SK-N-SH (cell line): ENCODE results near the gene ARHGAP10. TPM values are rescaled to one million over a fixed set of nuclear protein-coding genes. Genes with fewer than 3 reads are reported as not detected.

ENCODE experiments used
- CTCF ChIA-PET: fragments of 300-600, 350-600 bp; formaldehyde crosslinking; extraction: SDS; loops from one replicate; lab custom pipeline; 2021; lab: Yijun Ruan, JAX
- POLR2A ChIA-PET: fragments of 350-600 bp; sonication (Branson Sonifier 250); formaldehyde crosslinking; extraction: SDS; loops from one replicate; lab custom pipeline; 2020; ENCODE audit warnings: antibody characterized with exemption, inconsistent platforms; lab: Yijun Ruan, JAX
- DNase-seq: peaks from one replicate; pipeline ENCODE4 v3.0.0; 2012
- H2AFZ ChIP-seq: fragments of 200-600 bp; sonication (generic); 2 replicates; pipeline ENCODE4 v1.8.1; 2016; ENCODE audit warnings: antibody characterized with exemption, mild to moderate bottlenecking, low read depth
- H3F3A ChIP-seq: fragments of 200-600 bp; sonication (generic); replicated peaks from 2 replicates; pipeline ENCODE3; 2016; ENCODE audit warnings: antibody characterized with exemption, mild to moderate bottlenecking; ENCODE audit not compliant: insufficient read depth
- H3K27ac ChIP-seq, 2 experiments: fragments of 200-500 bp in 1 of 2; fragments of 200-600 bp in 1 of 2; sonication (Bioruptor generic) in 1 of 2; sonication (generic), shearing (Covaris generic) in 1 of 2; 2 replicates each; pipeline versions ENCODE4 v1.5.1 to v1.6.1; 2014 to 2016; ENCODE audit warnings: low read depth in 2 of 2, inconsistent platforms in 1 of 2, low read length in 1 of 2, mild to moderate bottlenecking in 1 of 2, mixed read lengths in 1 of 2
- H3K27me3 ChIP-seq: fragments of 200-600 bp; sonication (generic), shearing (Covaris generic); 2 replicates; pipeline ENCODE4 v1.6.1; 2016; ENCODE audit warnings: mixed run types; ENCODE audit not compliant: insufficient read depth
- H3K36me3 ChIP-seq, 2 experiments: fragments of 200-500 bp in 1 of 2; fragments of 200-600 bp in 1 of 2; sonication (Bioruptor generic) in 1 of 2; sonication (generic) in 1 of 2; replicated peaks in 1 of 2; 2 replicates each; pipeline versions ENCODE3 to v1.5.1; 2014 to 2016; ENCODE audit warnings: low read length in 1 of 2, mild to moderate bottlenecking in 1 of 2; ENCODE audit not compliant: insufficient read depth in 2 of 2, control insufficient read depth in 1 of 2
- H3K4me1 ChIP-seq, 2 experiments: fragments of 200-500 bp in 1 of 2; fragments of 200-600 bp in 1 of 2; sonication (Bioruptor generic) in 1 of 2; sonication (generic), shearing (Covaris generic) in 1 of 2; 2 replicates each; pipeline versions ENCODE4 v1.5.1 to v1.6.1; 2014 to 2016; ENCODE audit warnings: low read depth in 1 of 2, low read length in 1 of 2, mixed run types in 1 of 2; ENCODE audit not compliant: insufficient read depth in 2 of 2, control insufficient read depth in 1 of 2
- H3K4me2 ChIP-seq: fragments of 200-600 bp; sonication (generic), shearing (Covaris generic); 2 replicates; pipeline ENCODE4 v1.6.1; 2017; ENCODE audit warnings: mixed run types
- H3K4me3 ChIP-seq, 2 experiments: fragments of 200-500 bp in 1 of 2; fragments of 200-600 bp in 1 of 2; sonication (Bioruptor generic) in 1 of 2; sonication (generic), shearing (Covaris generic) in 1 of 2; 2 replicates each; pipeline versions ENCODE4 v1.5.1 to v1.8.1; 2014 to 2016; ENCODE audit warnings: low read depth in 2 of 2, inconsistent platforms in 1 of 2, low read length in 1 of 2, mild to moderate bottlenecking in 1 of 2, mixed read lengths in 1 of 2, moderate library complexity in 1 of 2
- H3K79me2 ChIP-seq: fragments of 200-600 bp; sonication (generic); 2 replicates; pipeline ENCODE4 v1.8.1; 2017; ENCODE audit warnings: mild to moderate bottlenecking; ENCODE audit not compliant: insufficient read depth
- H3K9ac ChIP-seq: fragments of 200-600 bp; sonication (generic); 2 replicates; pipeline ENCODE4 v1.6.1; 2017; ENCODE audit warnings: mixed run types
- H3K9me2 ChIP-seq: fragments of 200-600 bp; sonication (generic); 2 replicates; pipeline ENCODE4 v1.6.1; 2017; ENCODE audit warnings: mixed run types
- H3K9me3 ChIP-seq: fragments of 200-600 bp; sonication (generic); 2 replicates; pipeline ENCODE4 v1.6.1; 2017; ENCODE audit warnings: mixed run types, mild to moderate bottlenecking, moderate library complexity
- H4K20me1 ChIP-seq: fragments of 200-600 bp; sonication (generic); 2 replicates; pipeline ENCODE4 v1.6.1; 2017; ENCODE audit warnings: mild to moderate bottlenecking, mixed run types; ENCODE audit not compliant: insufficient read depth
- ELF1 ChIP-seq: IDR thresholded peaks from 2 replicates; pipeline ENCODE4 v1.4.0; 2012
- EP300 ChIP-seq, 2 experiments: IDR thresholded peaks; 2 replicates each; pipeline versions ENCODE4 v1.4.0 to v1.6.1; 2012; ENCODE audit warnings: borderline replicate concordance in 1 of 2, low read depth in 1 of 2, low read length in 1 of 2
- EZH2phosphoT487 ChIP-seq: fragments of 200-600 bp; sonication (generic); IDR thresholded peaks from 2 replicates; pipeline ENCODE4 v1.6.1; 2017; ENCODE audit warnings: low read depth, mixed run types, mild to moderate bottlenecking, antibody characterized with exemption, moderate library complexity, borderline replicate concordance
- FOSL2 ChIP-seq: IDR thresholded peaks from 2 replicates; pipeline ENCODE4 v1.4.0; 2012; ENCODE audit warnings: low read depth, mild to moderate bottlenecking, moderate library complexity, borderline replicate concordance
- GABPA ChIP-seq: IDR thresholded peaks from 2 replicates; pipeline ENCODE4 v1.4.0; 2012; ENCODE audit warnings: low read depth, mild to moderate bottlenecking
- GATA2 ChIP-seq: sonication (generic); formaldehyde crosslinking; IDR thresholded peaks from 2 replicates; pipeline ENCODE4 v1.5.0; 2020; ENCODE audit warnings: mild to moderate bottlenecking, missing genetic modification reagents
- IRF3 ChIP-seq: fragments of 150-350 bp; IDR thresholded peaks from 2 replicates; pipeline ENCODE4 v1.6.1; 2016; ENCODE audit warnings: mild to moderate bottlenecking, low read depth, low read length
- JUND ChIP-seq: IDR thresholded peaks from 2 replicates; pipeline ENCODE4 v1.4.0; 2012
- MEF2A ChIP-seq: IDR thresholded peaks from 2 replicates; pipeline ENCODE4 v1.4.0; 2012; ENCODE audit warnings: low read depth, borderline replicate concordance
- NFIC ChIP-seq: IDR thresholded peaks from 2 replicates; pipeline ENCODE4 v1.4.0; 2012; ENCODE audit warnings: borderline replicate concordance
- NRF1 ChIP-seq: IDR thresholded peaks from 2 replicates; pipeline ENCODE4 v1.6.1; 2012; ENCODE audit warnings: low read depth, mild to moderate bottlenecking, low read length
- PBX3 ChIP-seq: IDR thresholded peaks from 2 replicates; pipeline ENCODE4; 2012
- RAD21 ChIP-seq: IDR thresholded peaks from 2 replicates; pipeline ENCODE4 v1.6.1; 2012; ENCODE audit warnings: mild to moderate bottlenecking, low read length
- RCOR1 ChIP-seq: fragments of 150-350 bp; IDR thresholded peaks from 2 replicates; pipeline ENCODE4 v1.6.1; 2017; ENCODE audit warnings: antibody characterized with exemption, low read length
- RXRA ChIP-seq: IDR thresholded peaks from 2 replicates; pipeline ENCODE4 v1.4.0; 2012; ENCODE audit warnings: low read depth, mild to moderate bottlenecking, borderline replicate concordance
- USF1 ChIP-seq: IDR thresholded peaks from 2 replicates; pipeline ENCODE4 v1.4.0; 2012; ENCODE audit warnings: low read depth, borderline replicate concordance
- YY1 ChIP-seq: IDR thresholded peaks from 2 replicates; pipeline ENCODE4 v1.4.0; 2012; ENCODE audit warnings: low read depth, mild to moderate bottlenecking
- WGBS: methylation state at CpG from one replicate; pipeline ENCODE4 v1.1.6; 2017; ENCODE audit warnings: low lambda C conversion rate; 5-methylcytosine and 5-hydroxymethylcytosine counted together
- polyA plus RNA-seq, 3 experiments: library from polyadenylated mRNA; depleted of rRNA; stranded (reverse); fragments of >200 nt; gene quantifications; 2 replicates each; pipeline ENCODE4 v1.2.3, GENCODE V29; 2012
- TF ChIP-seq, protein P1 (sequence below): fragments of 150-350 bp; IDR thresholded peaks from 2 replicates; pipeline ENCODE4 v1.6.1; 2017; ENCODE audit warnings: antibody characterized with exemption, low read length, low read depth, borderline replicate concordance

Gene ARHGAP10
- polyA plus RNA-seq, 1 of the 3 experiments (the other 2 are of a cell fraction): 15.1 TPM

- TF ChIP-seq, protein P1, sequence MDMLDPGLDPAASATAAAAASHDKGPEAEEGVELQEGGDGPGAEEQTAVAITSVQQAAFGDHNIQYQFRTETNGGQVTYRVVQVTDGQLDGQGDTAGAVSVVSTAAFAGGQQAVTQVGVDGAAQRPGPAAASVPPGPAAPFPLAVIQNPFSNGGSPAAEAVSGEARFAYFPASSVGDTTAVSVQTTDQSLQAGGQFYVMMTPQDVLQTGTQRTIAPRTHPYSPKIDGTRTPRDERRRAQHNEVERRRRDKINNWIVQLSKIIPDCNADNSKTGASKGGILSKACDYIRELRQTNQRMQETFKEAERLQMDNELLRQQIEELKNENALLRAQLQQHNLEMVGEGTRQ: no peak
- TF ChIP-seq EZH2phosphoT487 (no peak), NFIC (no peak), JUND (no peak), RXRA (no peak), MEF2A (no peak)
These were observed 216.4 kb downstream of the ARHGAP10 start (continued) for GRCh38 chr4:147948336-147948735.

DNA sequence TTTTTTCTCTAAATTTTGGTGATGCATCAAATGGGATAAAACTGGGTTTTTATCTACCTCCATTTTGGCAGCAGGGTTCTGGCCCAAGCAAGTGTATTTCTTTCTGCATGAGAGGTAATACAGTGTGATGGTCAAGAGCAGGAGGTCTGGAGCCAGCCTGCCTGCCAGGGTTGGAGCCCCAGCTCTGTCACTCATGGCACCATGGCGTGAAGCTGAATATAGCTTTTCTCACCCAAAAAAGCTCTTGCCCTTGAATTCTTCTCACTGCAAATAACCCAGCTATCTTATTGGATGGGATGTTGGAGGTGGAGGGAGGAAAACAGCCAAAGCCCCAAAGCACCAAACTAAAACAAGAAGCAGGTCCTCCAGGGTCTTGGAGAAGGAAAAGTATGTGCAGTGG is 218.4 kb downstream of the ARHGAP10 start:
- no peaks in the 10 kb centered on the region; a peak in 1 of 4 replicates for H3K4me1 ChIP-seq
- no peaks in the 10 kb centered on the region for H3K9me2 ChIP-seq
- no peak for DNase-seq
- WGBS: 100% methylated on average over 1 of the region's 1 CpG
- H3K36me3 ChIP-seq: peaks cover 49 to 52% of the 10 kb centered on the region in 2 experiments
- no peaks in the 10 kb centered on the region for H3F3A ChIP-seq
- H3K27me3 ChIP-seq: no peaks in the 10 kb centered on the region
- H3K27ac ChIP-seq: no peak overlapping the region
- H3K79me2 ChIP-seq: no peaks in the 10 kb centered on the region
- H2AFZ ChIP-seq: no peak overlapping the region
- 0 out of 2 replicates have a peak, but pooled peaks cover 8% of the 10 kb centered on the region for H3K9me3 ChIP-seq
- POLR2A ChIA-PET: no interaction called here
- CTCF ChIA-PET: interaction anchor here (0.9 to 2.3 kb wide), 2 partner anchors 25 to 34 kb away, joined by 3 to 7 read pairs; no protein-coding TSS in a partner anchor
- H3K4me2 ChIP-seq: no peak overlapping the region
- no peak for TF ChIP-seq RAD21
- no peak for TF ChIP-seq ELF1
- TF ChIP-seq NRF1: no peak
- TF ChIP-seq FOSL2: no peak
- TF ChIP-seq NFIC: no peak
- TF ChIP-seq PBX3: no peak
- TF ChIP-seq GABPA: no peak
- no peak for TF ChIP-seq EP300 (IDR thresholded peaks at IDR 0.05; ENCODE audit: borderline replicate concordance in 1 of 2, low read depth in 1 of 2, low read length in 1 of 2)
- TF ChIP-seq USF1: no peak
- no peak for TF ChIP-seq EZH2phosphoT487
- no peak for TF ChIP-seq RCOR1
- no peak for TF ChIP-seq YY1
- no peak for TF ChIP-seq IRF3
- TF ChIP-seq GATA2 (CRISPR knock-in tag): no peak
- no peak for TF ChIP-seq MEF2A
- no peak overlapping the region for H3K4me3 ChIP-seq
- H4K20me1 ChIP-seq: no peaks in the 10 kb centered on the region
- H3K9ac ChIP-seq: no peak overlapping the region
